Astrocyte (in vitro differentiated cells and primary cell): ENCODE measurements around the gene RANBP3. TPM values are rescaled to one million over a fixed set of nuclear protein-coding genes. Genes with fewer than 3 reads are reported as not detected.

Experiments used
- DNase-seq: peaks from one replicate; pipeline ENCODE4 v3.0.0-alpha.2; 2010; ENCODE audit warnings: low read depth
- FAIRE-seq: peaks from 2 replicates; lab custom pipeline; 2011; peaks lifted over from hg19 to GRCh38; lab: Jason Lieb, UNC
- H2AFZ ChIP-seq: 2 replicates; pipeline ENCODE4 v1.6.0; 2012; ENCODE audit warnings: low read depth, low read length, inconsistent platforms
- H3K27ac ChIP-seq: 2 replicates; pipeline ENCODE4 v1.5.1; 2011; ENCODE audit warnings: low read depth, low read length, inconsistent platforms
- H3K27me3 ChIP-seq: 2 replicates; pipeline ENCODE4 v1.6.0; 2011; ENCODE audit warnings: low read length, inconsistent platforms; ENCODE audit not compliant: insufficient read depth
- H3K36me3 ChIP-seq: 2 replicates; pipeline ENCODE4 v1.5.1; 2011; ENCODE audit warnings: low read length, inconsistent platforms; ENCODE audit not compliant: insufficient read depth
- H3K4me1 ChIP-seq: 2 replicates; pipeline ENCODE4 v1.5.1; 2011; ENCODE audit warnings: low read length, inconsistent platforms; ENCODE audit not compliant: insufficient read depth
- H3K4me2 ChIP-seq: 2 replicates; pipeline ENCODE4 v1.6.0; 2012; ENCODE audit warnings: low read length, inconsistent platforms
- H3K4me3 ChIP-seq: 2 replicates; pipeline ENCODE4 v1.5.1; 2011; ENCODE audit warnings: low read depth, mild to moderate bottlenecking, low read length, inconsistent platforms; ENCODE audit not compliant: insufficient read depth
- H3K79me2 ChIP-seq: 2 replicates; pipeline ENCODE4 v1.6.0; 2012; ENCODE audit warnings: mild to moderate bottlenecking, low read length, inconsistent platforms; ENCODE audit not compliant: insufficient read depth
- H3K9ac ChIP-seq: 2 replicates; pipeline ENCODE4 v1.6.0; 2012; ENCODE audit warnings: mild to moderate bottlenecking, low read length, inconsistent platforms
- H3K9me3 ChIP-seq: 2 replicates; pipeline ENCODE4 v1.5.1; 2012; ENCODE audit warnings: low read depth, mild to moderate bottlenecking, low read length, inconsistent platforms; ENCODE audit not compliant: insufficient read depth
- H4K20me1 ChIP-seq: 2 replicates; pipeline ENCODE4 v1.6.0; 2012; ENCODE audit warnings: low read length, inconsistent platforms; ENCODE audit not compliant: insufficient read depth
- H3K27ac Mint-ChIP-seq: one replicate; pipeline ENCODE4 v1.8.0; 2021; ENCODE audit warnings: mild to moderate bottlenecking, mixed read lengths; ENCODE audit not compliant: unreplicated experiment
- H3K27me3 Mint-ChIP-seq: one replicate; pipeline ENCODE4 v1.8.0; 2021; ENCODE audit warnings: low read depth, mixed read lengths; ENCODE audit not compliant: unreplicated experiment
- H3K36me3 Mint-ChIP-seq: one replicate; pipeline ENCODE4 v1.8.0; 2021; ENCODE audit warnings: low read depth, mixed read lengths; ENCODE audit not compliant: unreplicated experiment
- H3K4me1 Mint-ChIP-seq: one replicate; pipeline ENCODE4 v1.8.0; 2021; ENCODE audit warnings: low read depth, mixed read lengths; ENCODE audit not compliant: unreplicated experiment
- H3K4me3 Mint-ChIP-seq: one replicate; pipeline ENCODE4 v1.8.0; 2021; ENCODE audit warnings: mild to moderate bottlenecking, moderate library complexity, mixed read lengths; ENCODE audit not compliant: unreplicated experiment
- H3K9me3 Mint-ChIP-seq: one replicate; pipeline ENCODE4 v1.8.0; 2021; ENCODE audit warnings: mild to moderate bottlenecking, mixed read lengths; ENCODE audit not compliant: unreplicated experiment
- EZH2 ChIP-seq: IDR thresholded peaks from 2 replicates; pipeline ENCODE4 v1.6.1; 2012; ENCODE audit warnings: mild to moderate bottlenecking, low read length, inconsistent platforms; ENCODE audit not compliant: insufficient read depth
- total RNA-seq: library from RNA; stranded (reverse); gene quantifications from 2 replicates; pipeline ENCODE4 v1.2.1, GENCODE V29; 2021
- TF ChIP-seq, protein P1 (sequence below): IDR thresholded peaks from 2 replicates; pipeline ENCODE4 v1.5.1; 2011; ENCODE audit warnings: low read depth, mild to moderate bottlenecking, inconsistent platforms, low read length, moderate library complexity; ENCODE audit not compliant: insufficient read depth

The RANBP3 gene
- total RNA-seq, 1 donor from 2014 or later, result 70.5 TPM

DNA sequence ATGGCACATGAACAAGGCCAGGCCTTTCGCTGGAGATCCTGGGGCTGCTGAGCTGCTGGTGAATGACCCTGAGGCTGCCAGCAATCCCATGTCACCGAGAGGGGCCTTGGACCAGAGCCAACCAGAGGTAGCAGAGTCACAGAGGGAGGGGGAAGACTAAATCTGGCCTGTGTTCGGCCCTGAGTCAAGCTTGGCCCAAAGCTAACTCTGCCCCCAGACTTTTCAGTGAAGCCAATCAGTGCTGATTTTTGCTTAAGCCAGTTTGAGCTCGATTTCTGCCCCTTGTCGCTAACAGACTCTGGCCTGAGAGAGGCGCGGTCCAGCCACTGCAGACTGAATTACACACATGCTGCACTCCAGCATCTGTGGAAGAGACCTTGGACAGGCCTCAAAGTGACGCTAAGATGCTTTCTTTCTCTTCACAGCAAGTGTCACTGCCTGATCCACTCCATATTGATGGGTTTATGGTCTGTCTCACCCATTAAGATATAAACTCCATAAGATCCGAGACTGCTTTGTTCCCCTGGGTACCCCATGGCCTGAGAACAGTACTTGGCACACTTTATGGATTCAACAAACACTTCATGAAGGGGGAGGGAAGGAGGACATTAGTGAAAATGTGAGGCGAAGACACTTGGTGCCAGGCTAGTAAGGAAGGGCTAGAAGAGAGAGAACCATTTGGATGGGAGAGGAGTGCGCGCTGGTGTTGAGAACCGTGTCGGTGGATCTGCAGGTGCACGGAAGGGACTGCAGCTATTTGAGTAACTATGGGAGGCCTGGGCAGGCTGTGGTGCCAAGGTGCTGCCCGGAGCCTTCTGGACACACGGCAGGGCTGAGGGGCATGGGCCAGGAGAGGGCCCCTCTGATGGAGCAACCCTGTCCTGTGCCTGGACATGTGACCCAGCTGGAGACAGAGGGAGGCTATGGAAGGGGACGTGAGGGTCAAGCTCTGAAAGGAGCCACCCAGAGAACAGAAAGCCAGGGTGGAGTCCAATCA, 17.6 kb downstream of the RANBP3 start:
- no peak overlapping the region for H2AFZ ChIP-seq
- H3K9ac ChIP-seq, result no peak overlapping the region
- no peak overlapping the region for H3K4me2 ChIP-seq
- no peak overlapping the region for H3K4me3 ChIP-seq
- H4K20me1 ChIP-seq, result peaks cover 96% of the 10 kb centered on the region
- H3K9me3 Mint-ChIP-seq, result no peaks in the 10 kb centered on the region
- peaks cover 97% of the 10 kb centered on the region for H3K79me2 ChIP-seq
- FAIRE-seq (no peak), DNase-seq (no peak)
- peaks cover 15% of the 10 kb centered on the region for H3K4me1 ChIP-seq
- no peaks in the 10 kb centered on the region for H3K36me3 ChIP-seq
- H3K27me3 Mint-ChIP-seq, result no peaks in the 10 kb centered on the region
- H3K4me3 Mint-ChIP-seq, result no peak overlapping the region
- no peak for TF ChIP-seq EZH2
- TF ChIP-seq, protein P1, sequence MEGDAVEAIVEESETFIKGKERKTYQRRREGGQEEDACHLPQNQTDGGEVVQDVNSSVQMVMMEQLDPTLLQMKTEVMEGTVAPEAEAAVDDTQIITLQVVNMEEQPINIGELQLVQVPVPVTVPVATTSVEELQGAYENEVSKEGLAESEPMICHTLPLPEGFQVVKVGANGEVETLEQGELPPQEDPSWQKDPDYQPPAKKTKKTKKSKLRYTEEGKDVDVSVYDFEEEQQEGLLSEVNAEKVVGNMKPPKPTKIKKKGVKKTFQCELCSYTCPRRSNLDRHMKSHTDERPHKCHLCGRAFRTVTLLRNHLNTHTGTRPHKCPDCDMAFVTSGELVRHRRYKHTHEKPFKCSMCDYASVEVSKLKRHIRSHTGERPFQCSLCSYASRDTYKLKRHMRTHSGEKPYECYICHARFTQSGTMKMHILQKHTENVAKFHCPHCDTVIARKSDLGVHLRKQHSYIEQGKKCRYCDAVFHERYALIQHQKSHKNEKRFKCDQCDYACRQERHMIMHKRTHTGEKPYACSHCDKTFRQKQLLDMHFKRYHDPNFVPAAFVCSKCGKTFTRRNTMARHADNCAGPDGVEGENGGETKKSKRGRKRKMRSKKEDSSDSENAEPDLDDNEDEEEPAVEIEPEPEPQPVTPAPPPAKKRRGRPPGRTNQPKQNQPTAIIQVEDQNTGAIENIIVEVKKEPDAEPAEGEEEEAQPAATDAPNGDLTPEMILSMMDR, result no peak
- H3K36me3 Mint-ChIP-seq, result peaks cover 3% of the 10 kb centered on the region
- H3K9me3 ChIP-seq, result no peaks in the 10 kb centered on the region
- no peaks in the 10 kb centered on the region for H3K27me3 ChIP-seq
- peaks cover 26% of the 10 kb centered on the region for H3K4me1 Mint-ChIP-seq
- H3K27ac Mint-ChIP-seq, result no peak overlapping the region
- no peak overlapping the region for H3K27ac ChIP-seq

DNA sequence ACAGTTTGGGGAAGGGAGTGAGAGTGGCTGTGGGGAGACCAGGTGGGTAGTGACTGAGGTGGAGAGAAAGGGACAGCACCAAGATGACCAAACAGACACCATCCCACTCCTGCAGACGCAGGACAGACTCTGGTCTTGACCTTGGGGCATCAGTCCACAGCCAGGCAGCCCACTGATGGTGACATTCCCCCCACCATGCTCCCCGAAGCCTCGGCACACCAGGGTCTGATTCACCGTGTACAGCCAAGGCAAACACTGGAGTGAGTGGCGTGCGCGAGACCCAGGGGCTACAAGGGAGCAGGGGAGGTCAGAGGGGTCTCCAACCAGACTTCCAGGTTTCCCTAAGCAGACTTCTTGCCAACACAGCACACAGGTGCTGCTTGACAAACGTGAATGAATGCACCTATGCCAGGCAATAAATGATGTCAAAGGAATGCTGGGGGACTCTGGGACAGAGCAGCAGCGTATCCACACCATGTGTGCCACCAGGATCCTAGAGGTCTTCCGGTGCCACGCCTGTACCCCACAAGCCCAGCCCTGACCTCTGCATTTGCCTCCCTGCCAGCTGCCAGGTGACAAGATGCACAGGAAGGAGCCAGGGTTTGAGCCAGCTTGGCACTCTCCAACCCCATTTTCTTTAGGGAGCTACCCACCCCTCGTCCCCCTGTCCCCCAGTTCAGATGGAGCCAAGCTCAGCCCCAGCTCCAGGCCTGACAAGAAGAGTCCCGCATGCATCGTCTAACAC, 18.5 kb downstream of the RANBP3 start:
- Histone ChIP-seq H3K27ac (no peak overlapping the region), H3K9me3 (no peaks in the 10 kb centered on the region), H4K20me1 (peaks cover 96% of the 10 kb centered on the region), H3K36me3 (no peaks in the 10 kb centered on the region), H3K27me3 (no peaks in the 10 kb centered on the region), H3K4me1 (peaks cover 20% of the 10 kb centered on the region), H3K4me3 (no peak overlapping the region), H3K9ac (no peak overlapping the region), H2AFZ (no peak overlapping the region), H3K4me2 (no peak overlapping the region), H3K79me2 (peaks cover 96% of the 10 kb centered on the region)
- no peaks in the 10 kb centered on the region for H3K9me3 Mint-ChIP-seq
- no peaks in the 10 kb centered on the region for H3K27me3 Mint-ChIP-seq
- peaks cover 30% of the 10 kb centered on the region for H3K4me1 Mint-ChIP-seq
- H3K36me3 Mint-ChIP-seq, result peaks cover 4% of the 10 kb centered on the region
- TF ChIP-seq, protein P1, result no peak
- no peak for TF ChIP-seq EZH2
- FAIRE-seq (no peak), DNase-seq (no peak)
- H3K27ac Mint-ChIP-seq, result no peak overlapping the region
- no peak overlapping the region for H3K4me3 Mint-ChIP-seq
